Skin epidermis (tissue), 12 donors: Measurements from ENCODE around the gene OR52K2.
"Not testable (repeated sequence)": the region's sequence is repeated elsewhere in the genome, so short reads cannot be mapped to it uniquely, and the experiment has no call there.

Experiments
- H3K27ac ChIP-seq, 21 experiments: fragments of 200-600 bp; sonication (generic) in 11 of 21; one replicate each; pipeline ENCODE4 v1.5.0; 2020; ENCODE audit warnings: mild to moderate bottlenecking in 3 of 21, inconsistent platforms in 2 of 21, moderate library complexity in 2 of 21
- H3K4me3 ChIP-seq, 7 experiments: fragments of 200-600 bp; sonication (generic) in 2 of 7; one replicate each; pipeline ENCODE4 v1.5.0; 2020; ENCODE audit warnings: inconsistent platforms in 2 of 7, mild to moderate bottlenecking in 2 of 7, moderate library complexity in 1 of 7

OR52K2 gene

DNA sequence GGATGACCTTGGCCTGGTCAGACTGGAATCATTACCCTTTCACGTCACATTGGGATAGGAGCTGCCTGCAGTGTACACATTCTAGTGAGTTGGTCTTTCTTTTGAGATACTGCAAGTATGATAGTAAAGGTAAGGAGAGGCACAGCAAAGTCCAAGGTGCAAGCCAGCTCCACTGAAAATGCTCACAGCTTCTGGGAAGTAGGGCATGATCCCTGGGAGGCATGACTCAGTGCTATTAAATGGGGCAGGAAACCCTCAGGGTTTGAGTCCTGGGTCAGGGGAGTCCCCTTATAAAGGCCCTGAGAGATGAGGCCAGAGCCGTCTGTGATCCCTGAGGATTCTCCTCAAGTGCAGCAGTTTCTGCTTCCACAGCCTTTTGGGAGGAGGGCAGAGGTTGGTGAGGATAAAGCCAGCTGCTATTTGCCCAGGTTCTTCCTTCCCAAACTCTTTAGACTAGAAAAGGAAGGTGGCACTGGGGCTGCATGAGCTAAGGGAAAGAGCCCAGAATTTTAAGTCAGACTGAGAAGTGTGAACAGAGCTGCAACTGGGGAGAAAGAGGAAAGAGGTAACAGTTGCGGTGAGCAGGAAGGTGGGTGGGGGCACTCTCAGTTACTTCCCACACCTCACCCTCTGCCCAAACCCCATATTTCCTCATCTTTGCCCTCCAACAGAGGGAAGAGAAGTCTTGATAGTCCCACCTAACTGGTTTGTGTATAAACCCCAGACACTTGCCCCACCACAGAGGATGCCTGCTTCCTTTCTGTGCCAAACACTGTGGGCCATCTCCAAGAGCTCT, 18.9 kb downstream of the OR52K2 start:
- Histone ChIP-seq H3K4me3 (no peak overlapping the region), H3K27ac (no peak overlapping the region)

DNA sequence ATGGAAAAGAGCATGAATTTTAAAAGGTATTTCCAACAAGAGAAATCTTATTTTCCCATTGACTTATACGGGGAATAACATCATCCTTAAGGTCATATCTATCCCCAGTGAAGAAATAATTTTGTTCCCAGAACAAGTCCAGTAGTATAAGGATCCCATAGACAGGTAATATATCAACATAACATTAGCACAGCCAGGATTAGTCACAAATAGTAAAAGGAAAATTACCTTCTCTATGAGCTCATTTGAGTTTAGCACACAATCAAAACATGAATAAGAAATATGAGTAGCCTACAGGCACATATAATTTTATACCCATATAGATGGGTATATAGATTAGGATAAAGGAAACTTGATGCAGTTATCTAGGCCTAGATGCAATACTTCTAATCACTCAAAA, 30.5 kb downstream of the OR52K2 start:
- no peak overlapping the region for H3K27ac ChIP-seq
- no peak overlapping the region for H3K4me3 ChIP-seq

DNA sequence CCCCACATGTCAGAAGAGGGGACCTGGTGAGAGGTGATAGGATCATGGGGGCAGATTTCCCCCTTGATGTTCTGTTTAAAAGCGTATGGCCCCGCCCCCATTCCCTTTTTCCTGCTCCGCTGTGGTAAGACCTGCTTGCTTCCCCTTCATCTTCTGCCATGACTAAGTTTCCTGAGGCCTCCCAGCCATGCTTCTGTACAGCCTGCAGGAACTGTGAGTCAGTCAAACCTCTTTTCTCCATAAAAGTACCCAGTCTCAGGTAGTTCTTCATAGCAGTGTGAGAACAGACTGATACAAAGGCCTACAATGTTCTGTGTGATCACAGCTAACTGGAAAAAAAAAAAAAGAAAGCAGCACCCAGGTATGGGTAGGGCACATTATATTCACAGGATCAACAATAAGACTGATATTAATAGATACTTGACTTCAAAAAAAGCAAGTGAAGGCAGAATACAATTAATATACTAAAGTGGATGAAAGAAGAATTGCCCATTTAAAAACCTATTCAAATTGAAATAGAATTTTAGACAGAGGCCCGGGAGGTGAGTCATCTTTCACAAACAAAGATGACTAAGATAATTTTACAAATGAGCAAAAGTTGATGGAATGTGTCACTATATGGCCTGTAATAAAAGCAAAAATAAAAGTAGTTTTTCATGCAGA, 31.6 kb downstream of the OR52K2 start:
- H3K4me3 ChIP-seq = no peak overlapping the region
- no peak overlapping the region for H3K27ac ChIP-seq

DNA sequence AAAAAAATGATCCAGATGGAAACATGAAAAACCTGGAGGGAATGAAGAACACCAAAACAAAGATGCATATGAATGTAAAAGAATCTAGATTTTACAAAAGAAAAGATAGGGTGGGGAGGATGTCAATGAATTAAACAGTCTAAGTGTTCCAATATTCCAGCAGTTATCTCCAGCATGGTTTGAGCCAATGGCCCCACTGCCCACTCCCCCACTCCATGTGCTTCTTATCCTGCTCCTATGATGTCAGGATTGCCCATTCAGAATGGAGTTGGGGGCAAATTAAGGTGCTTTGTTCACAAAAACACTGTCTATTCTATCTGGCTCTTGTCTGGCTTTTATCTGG, 32.1 kb downstream of the OR52K2 start:
- Histone ChIP-seq H3K27ac (no peak overlapping the region), H3K4me3 (no peak overlapping the region)

DNA sequence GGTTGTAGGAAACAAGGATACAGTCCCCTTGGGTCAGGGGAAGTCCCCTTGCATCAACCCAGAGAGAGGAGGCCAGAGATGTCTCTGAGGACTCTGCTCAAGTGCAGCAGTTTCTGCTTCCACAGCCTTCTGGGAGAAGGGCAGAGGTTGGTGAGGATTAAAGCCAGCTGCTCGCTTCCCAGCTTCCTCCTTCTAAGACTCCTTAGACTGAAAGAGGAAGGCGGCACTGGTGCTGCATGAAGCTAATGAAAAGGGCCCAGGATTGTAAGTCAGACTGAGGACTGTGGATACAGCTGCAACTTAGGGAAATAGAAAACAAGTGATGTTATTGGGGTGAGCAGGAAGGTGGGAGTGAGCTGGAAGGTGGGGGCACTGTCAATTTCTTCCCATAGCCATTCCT, 33.4 kb downstream of the OR52K2 start, which contains the start of gene OR52K1:
OR52K1 (plus strand) TSS at position 202 of the 400 bp plus-strand sequence. CDS start 6,255 bp downstream, outside the sequence.
- Histone ChIP-seq H3K4me3 (no peak within 1 kb of the TSS), H3K27ac (no peak within 1 kb of the TSS)

DNA sequence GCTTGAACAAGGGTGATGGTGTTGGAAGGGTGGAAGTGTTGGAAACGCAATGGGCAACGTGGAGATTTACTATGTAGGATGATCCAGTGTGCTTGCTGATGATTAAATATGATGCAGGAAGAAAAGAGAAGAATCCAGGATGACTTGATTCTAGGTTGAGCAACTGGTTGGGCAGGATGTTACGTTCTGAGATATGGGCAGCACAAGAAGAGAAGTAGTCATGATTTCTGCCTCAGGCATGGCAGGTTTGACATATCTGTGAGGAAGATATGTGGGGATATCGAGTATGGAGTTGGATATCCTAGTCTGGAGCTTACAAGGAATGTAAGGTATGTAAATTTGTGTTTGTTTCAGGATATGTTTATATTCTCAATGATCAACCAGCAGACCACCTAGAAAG, 35.2 kb downstream of the OR52K2 start:
- Histone ChIP-seq H3K4me3 (no peak overlapping the region), H3K27ac (no peak overlapping the region)

DNA sequence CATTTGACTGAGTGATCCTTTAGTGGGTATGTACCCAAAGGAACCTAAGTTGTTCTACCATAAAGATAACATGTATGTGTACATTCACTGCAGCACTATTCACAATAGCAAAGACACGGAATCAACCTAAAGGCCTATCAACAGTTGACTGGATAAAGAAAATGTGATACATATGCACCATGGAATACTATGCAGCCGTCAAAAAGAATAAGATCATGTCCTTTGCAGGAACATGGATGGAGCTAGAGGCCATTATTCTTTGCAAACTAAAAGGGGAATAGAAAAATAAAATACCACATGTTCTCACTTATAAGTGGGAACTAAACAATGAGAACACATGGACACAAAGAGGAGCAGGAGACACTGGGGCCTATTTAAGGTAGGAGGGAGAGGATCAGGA, 42.3 kb downstream of the OR52K2 start:
- not testable (repeated sequence) for H3K27ac ChIP-seq, H3K4me3 ChIP-seq

DNA sequence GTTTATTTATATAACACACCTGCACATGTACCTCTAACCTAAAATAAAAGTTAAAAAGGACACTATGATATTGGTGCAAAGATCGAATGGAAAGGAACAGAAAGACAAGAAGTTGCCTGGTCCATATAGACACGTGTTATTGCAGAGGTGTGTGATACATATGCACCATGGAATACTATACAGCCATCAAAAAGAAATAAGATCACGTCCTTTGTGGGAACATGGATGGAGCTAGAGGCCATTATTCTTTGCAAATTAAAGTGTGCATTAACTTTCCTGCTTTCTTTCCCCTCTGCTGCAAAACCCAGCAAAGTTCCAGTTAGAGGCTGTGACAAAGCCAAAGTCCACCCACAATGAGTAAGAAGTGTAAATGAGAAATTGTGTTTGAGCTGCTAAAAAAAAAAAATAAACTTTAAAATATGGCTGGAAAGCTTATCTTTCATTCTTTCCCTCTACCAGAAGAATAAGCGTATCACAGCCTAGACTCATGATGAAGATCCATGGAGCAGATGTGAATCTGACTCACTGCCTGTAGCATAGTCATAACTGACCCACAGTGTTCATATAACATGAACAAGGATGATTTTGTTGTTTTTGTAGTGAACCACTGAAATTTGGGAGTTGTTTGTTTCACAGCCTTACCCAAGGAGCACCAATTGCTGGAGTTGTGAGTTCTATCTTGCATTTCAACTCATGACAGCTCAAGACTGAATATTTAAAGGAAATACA, 42.9 kb downstream of the OR52K2 start:
- H3K4me3 ChIP-seq = no peak overlapping the region
- H3K27ac ChIP-seq = no peak overlapping the region

DNA sequence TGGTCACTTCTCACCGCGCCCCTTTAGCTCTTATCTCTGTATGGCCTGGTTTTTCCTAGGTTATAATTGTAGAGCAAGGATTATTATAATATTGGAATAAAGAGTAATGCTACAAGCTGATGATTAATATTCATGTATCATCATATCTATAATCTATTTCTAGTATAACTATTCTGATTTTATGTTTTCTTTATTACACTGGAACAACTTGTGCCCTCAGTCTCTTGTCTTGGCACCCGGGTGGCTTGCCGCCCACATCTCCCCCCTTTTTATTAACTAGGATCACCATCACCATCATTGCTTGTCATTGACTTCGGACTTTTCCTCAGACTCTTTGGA, 44.4 kb downstream of the OR52K2 start:
- H3K27ac ChIP-seq = no peak overlapping the region
- no peak overlapping the region for H3K4me3 ChIP-seq

DNA sequence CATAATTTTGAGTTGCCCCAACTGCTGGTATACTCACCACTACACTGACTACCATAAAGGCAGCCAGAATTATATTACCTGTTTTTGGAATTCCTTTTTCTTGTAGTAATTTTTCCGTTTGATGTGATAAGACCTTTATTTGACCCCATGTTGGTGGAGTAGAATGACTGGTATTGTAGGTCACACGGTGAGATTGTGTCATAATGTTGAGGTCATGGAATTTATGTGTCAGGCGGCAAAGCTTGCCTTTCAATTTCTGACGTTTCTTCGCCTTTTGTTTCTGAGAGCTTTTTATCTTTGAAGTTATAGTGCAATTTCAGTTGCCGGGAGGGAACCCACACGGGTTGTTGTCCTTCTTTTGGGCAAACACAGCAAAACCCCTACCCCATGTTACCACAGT, 46.4 kb downstream of the OR52K2 start:
- Histone ChIP-seq H3K27ac (no peak overlapping the region), H3K4me3 (no peak overlapping the region)

DNA sequence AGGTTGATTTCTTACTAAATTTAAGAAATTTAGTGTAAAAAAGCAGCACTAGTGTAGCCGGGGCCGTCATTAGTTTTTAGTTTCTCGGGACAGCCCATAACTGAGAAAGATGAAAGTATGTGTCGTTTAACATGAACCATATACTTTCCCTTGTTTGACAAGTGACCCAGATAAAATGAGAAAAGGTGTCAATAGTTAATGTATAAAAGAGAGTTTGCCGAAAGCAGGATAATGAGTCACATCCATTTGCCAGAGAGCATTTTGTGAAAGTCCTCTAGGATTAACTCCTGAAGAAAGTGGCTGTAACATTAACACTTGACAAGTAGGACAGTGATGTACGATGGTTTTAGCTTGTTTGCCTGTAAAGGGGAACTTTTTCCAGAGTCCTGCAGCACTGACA, 46.9 kb downstream of the OR52K2 start:
- Histone ChIP-seq H3K27ac (no peak overlapping the region), H3K4me3 (no peak overlapping the region)

DNA sequence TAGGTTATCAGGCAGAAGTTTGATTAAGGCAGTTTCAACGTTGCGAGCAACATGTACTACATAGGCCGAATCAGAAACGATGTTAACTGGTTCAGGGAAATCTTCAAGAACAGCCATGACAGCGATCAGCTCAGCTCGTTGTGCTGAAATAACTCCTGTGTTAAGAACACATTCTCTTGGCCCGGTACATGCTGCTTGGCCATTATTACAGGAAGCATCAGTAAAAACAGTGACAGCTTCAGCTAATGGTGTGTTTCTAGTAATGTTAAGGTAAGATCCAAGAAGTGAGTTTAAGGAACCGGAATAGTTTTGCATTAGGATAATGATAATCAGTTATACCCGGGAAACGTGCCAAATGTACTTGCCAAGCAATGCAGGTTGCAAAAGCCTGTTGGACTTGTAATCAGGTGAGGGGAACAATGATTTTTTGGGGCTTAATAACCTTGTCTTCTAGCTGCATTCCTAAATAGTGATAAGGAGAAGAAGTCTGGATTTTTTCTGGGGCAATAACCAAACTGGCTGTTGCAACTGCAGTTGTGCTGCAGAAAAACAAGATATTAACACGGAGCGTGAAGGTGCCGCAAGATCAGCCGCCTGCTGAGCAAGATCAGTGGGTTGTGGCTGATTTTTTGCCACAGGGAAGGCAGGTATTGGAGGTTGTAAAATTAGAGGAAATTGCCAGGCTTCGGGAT, 47.6 kb downstream of the OR52K2 start:
- Histone ChIP-seq H3K27ac (no peak overlapping the region), H3K4me3 (no peak overlapping the region)
